Activated CD4-positive, alpha-beta T cell treated with anti-CD3 and anti-CD28 coated beads, Interleukin-2, amount 50 U/mL, for 1 hour (primary cell): Measurements from ENCODE around the gene SLC8A1.

Experiments used
- DNase-seq: peaks from one replicate; pipeline ENCODE4 v3.0.0-alpha.2; 2020

SLC8A1 gene

GRCh38 chr2:40380041-40380440, 71.8 kb downstream of the SLC8A1 start:
- DNase-seq, result no peak

DNA sequence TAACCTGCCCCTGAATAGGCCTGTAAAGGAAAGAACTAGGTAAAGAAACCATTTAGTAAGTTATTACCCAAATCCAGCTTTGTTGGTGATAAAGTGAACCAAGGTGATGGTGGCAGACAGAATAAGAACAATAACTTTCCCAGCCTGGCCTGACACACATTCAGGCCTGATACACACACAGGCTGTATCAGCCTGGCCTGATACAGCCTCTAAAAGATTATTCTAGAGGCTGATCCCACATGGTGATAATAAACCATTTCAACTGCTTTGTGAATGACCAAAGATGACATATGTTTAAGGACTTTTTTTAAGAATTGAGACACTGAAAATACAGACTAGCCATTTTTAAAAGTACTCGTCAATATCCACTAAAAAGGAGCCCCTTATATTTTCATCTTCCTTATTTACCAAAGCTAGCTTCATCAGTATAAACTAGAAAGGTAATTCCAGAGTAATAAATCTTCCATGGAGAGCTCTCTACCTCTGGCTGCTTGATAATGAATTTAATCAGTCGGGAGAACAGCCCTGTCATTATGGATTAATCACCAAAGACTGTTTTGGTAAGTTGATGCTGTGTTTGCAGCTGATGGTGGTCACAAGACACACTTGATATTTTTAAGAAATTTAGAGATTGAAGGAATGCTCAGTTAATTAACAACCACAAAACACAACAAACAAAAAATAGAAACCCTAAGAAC, 77.2 kb downstream of the SLC8A1 start:
- no peak for DNase-seq

- DNase-seq, result no peak
These were observed 78.8 kb downstream of the SLC8A1 start for GRCh38 chr2:40373111-40373510.

- DNase-seq, result no peak
These were observed 79.5 kb downstream of the SLC8A1 start for GRCh38 chr2:40372283-40372985.

DNA sequence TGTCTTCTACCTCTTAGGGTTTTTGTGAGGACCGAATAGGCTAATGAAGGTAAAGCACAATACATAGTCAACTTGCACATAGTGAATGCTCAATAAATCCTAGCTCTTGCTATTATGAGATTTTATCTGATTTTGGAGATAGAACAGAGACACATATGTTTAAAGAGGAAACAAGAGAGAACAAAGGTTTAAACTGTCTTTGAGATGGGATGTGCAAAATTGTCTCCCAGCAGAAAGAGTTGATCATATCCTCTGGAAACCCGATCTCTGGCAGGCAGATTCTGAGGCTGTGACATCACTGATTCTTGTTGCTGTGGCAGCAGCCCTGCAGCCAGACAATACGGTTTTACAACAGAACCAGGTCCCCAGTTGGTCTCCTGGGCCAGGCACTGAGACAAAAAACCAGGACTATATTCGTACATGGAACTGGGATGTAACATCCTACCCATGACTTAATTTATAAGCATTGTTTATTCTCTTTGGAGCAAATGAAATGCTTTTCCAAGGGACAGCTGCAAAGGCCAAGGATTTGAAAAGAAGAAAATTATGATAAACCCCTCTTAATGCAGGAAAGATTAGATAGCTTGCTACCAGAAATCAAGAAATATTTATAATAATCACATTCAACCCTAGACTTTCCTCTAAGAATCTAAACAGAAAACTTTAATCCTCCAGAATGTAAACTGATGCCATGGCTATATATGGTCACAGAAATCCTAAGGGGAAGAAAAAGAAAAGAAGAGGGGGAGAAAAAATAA, 80.2 kb downstream of the SLC8A1 start:
- no peak for DNase-seq

- DNase-seq, result no peak
These were observed 81.9 kb downstream of the SLC8A1 start for GRCh38 chr2:40370007-40370395.

- DNase-seq, result no peak
These were observed 82.5 kb downstream of the SLC8A1 start for GRCh38 chr2:40369267-40370006.

DNA sequence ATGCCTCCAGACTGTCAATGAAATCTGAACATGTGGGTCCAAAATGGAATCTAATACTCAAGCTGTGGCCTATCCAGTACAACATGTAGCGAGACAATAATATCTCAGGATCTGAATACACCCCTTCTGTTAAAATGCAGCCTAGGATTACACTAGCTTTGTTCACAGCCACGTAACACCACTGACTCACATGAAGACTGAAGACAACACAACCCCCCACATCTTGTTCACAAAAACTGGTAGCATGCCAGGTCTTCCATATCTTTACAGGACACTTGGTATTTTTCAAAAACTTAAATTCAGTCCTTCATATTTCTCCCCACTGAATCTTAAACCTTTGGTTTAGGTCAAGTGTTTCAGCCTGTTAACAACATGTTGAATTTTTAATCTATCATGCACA, 84.2 kb downstream of the SLC8A1 start:
- no peak for DNase-seq

GRCh38 chr2:40367032-40367431, 84.9 kb downstream of the SLC8A1 start:
- no peak for DNase-seq

DNA sequence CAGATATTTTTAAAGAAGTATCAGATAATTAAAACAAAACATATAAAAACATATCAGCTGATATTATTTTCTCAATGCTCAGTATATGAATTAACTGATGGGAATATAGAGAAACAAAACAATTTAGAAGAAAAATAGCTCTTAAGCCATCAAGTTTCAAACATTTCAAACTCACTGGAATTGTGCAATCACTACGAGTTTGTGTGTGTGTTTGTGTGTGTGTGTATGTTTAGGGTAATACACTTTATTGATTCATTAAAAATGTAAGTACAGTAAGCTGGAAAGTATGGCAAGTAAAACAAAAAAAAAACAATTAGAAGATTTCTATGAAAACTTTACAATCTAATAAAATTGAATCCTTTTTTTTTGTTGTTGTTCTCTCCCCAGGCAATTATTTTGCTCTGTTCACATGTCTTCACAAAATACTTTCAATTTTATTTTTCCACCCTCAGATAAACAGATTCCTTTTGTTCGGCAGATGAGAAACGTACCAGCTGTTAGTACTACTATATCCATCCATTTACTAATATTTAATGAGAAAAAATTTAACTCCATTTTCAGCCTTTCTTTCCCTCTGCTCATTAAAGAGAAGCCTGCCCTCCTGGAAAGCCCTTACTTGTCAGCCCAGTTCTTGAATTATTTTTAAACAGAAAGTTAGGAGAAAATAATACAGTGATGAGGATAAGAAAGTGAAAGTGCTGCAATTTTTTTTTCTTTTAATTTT, 87.6 kb downstream of the SLC8A1 start:
- no peak for DNase-seq

DNA sequence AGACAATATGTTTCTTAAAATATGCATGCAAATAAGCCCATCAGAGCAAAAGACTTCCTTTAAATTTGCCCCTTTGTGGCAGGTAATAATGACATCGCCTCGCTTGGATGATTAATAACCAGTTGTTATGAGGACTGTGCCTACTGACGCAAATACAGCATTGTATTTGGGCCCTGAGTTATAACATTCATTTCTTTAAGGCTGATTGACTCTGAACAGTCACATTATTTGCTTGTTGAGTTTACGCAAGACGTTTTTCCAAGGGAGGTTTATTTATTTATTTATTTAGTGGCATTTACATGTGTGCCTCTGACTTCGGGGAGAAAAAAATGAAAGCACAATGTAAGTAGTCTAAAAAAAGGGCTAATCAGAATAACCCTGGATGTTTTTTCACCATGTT, 88.3 kb downstream of the SLC8A1 start:
- DNase-seq, result no peak

DNA sequence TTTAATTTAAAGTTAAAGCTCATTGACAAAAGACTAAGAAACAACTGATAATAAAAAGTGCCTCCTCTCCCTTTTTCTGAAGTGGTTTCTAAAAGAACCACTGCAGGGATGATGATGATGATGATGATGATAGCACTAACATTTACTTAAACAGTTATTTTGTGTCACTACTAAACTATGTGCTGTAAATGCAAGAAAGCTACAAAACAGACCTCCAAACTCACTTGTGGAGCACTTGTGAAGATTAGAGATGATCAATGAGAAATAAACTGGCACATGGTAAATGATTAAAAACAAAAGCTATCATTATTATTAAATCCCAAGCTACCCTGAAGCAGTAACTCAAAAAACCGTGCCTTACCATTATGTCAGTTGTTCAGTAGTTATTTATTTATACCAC, 88.7 kb downstream of the SLC8A1 start:
- no peak for DNase-seq

- DNase-seq, result no peak
These were observed 90.4 kb downstream of the SLC8A1 start for GRCh38 chr2:40361478-40361877.

- DNase-seq, result no peak
These were observed 91.2 kb downstream of the SLC8A1 start for GRCh38 chr2:40360652-40361051.

- no peak for DNase-seq
These were observed 92.1 kb downstream of the SLC8A1 start for GRCh38 chr2:40359811-40360210.

DNA sequence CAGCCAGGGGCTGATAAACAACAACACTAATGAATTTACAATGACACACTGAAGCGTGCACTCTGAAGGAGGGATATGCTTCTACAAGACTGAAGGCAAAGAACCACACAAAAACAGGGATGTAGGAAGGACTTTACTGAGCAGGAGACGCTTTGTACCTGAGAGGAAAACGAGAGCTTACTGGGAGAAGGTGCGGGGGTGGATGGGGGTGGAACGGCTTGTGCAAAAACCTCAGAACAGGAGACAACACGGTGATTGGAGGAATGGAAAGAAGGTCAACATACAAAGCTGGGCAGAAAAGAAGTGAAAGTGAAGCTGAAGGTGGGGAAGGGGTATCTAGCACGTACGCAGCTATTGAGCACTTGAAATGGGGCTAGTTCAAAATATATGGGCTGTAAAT, 93.1 kb downstream of the SLC8A1 start:
- no peak for DNase-seq

GRCh38 chr2:40357667-40358066, 94.2 kb downstream of the SLC8A1 start:
- DNase-seq, result no peak

GRCh38 chr2:40355451-40355850, 96.4 kb downstream of the SLC8A1 start:
- no peak for DNase-seq

- DNase-seq, result no peak
These were observed 98.7 kb downstream of the SLC8A1 start for GRCh38 chr2:40353231-40353630.

DNA sequence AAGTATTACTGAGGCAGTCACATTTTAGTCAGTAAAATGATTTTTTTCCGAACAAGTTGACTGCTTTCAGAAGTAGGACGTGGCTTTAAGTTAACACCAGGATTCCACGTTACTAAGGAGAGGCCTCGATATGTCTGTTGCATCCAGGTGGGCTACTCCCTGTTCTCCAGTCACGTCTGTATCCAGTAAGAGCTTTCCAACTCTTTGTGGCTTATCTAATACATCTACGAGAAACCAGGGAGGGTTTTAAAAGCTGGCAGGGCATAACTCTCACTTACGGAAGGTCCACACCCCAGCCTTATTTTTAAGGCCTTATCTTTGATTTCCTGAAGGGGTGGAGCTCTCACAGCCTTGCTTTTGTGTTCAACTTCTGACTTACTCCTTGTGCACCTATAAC, 99.2 kb downstream of the SLC8A1 start:
- DNase-seq, result no peak

GRCh38 chr2:40352041-40352702, 99.7 kb downstream of the SLC8A1 start:
- DNase-seq, result no peak

- no peak for DNase-seq
These were observed 103.2 kb downstream of the SLC8A1 start for GRCh38 chr2:40348665-40349064.
